Stimulated activated CD4-positive, alpha-beta T cell treated with anti-CD3 and anti-CD28 coated beads, Interleukin-2, amount 100 ng/mL, for 24 hours (primary cell): ENCODE results near the gene ARHGEF28.

Experiments
- DNase-seq, 2 donors: peaks; one replicate each; pipeline ENCODE4 v3.0.0-alpha.2; 2020

Gene ARHGEF28

GRCh38 chr5:73623901-73624404, 2.0 kb upstream of the ARHGEF28 start:
- no peak for DNase-seq

GRCh38 chr5:73624888-73625287, 1.1 kb upstream of the ARHGEF28 start:
- DNase-seq: no peak

GRCh38 chr5:73625372-73625943, 538 bp upstream of the ARHGEF28 start:
- DNase-seq: no peak

GRCh38 chr5:73626814-73627313, 868 bp downstream of the ARHGEF28 start:
- no peak for DNase-seq

- no peak for DNase-seq
Measured at GRCh38 chr5:73629456-73629855, 3.5 kb downstream of the ARHGEF28 start.

GRCh38 chr5:73630765-73631164, 4.8 kb downstream of the ARHGEF28 start:
- DNase-seq: no peak

- DNase-seq: no peak
Measured at GRCh38 chr5:73631500-73631899, 5.5 kb downstream of the ARHGEF28 start.

- no peak for DNase-seq
Measured at GRCh38 chr5:73633060-73633459, 7.1 kb downstream of the ARHGEF28 start.

- DNase-seq: no peak
Measured at GRCh38 chr5:73636408-73636807, 10.4 kb downstream of the ARHGEF28 start.

- DNase-seq: no peak
Measured at GRCh38 chr5:73637565-73637964, 11.6 kb downstream of the ARHGEF28 start.

GRCh38 chr5:73638344-73639095, 12.5 kb downstream of the ARHGEF28 start:
- DNase-seq: no peak

- no peak for DNase-seq
Measured at GRCh38 chr5:73640861-73641320, 14.9 kb downstream of the ARHGEF28 start.

- DNase-seq: no peak
Measured at GRCh38 chr5:73641811-73642210, 15.8 kb downstream of the ARHGEF28 start.

GRCh38 chr5:73642344-73642743, 16.3 kb downstream of the ARHGEF28 start:
- no peak for DNase-seq

GRCh38 chr5:73644385-73644963, 18.5 kb downstream of the ARHGEF28 start:
- DNase-seq: no peak

GRCh38 chr5:73647721-73648120, 21.7 kb downstream of the ARHGEF28 start:
- DNase-seq: no peak

GRCh38 chr5:73648515-73648914, 22.5 kb downstream of the ARHGEF28 start:
- DNase-seq: no peak

- DNase-seq: no peak
Measured at GRCh38 chr5:73649926-73650325, 23.9 kb downstream of the ARHGEF28 start.

GRCh38 chr5:73652391-73652790, 26.4 kb downstream of the ARHGEF28 start:
- DNase-seq: no peak

- DNase-seq: no peak
Measured at GRCh38 chr5:73654171-73654811, 28.3 kb downstream of the ARHGEF28 start.

- DNase-seq: no peak
Measured at GRCh38 chr5:73654819-73655318, 28.9 kb downstream of the ARHGEF28 start.

- DNase-seq: no peak
Measured at GRCh38 chr5:73655521-73656160, 29.6 kb downstream of the ARHGEF28 start.

GRCh38 chr5:73661753-73662152, 35.8 kb downstream of the ARHGEF28 start:
- DNase-seq: no peak
